ENCODE data around the gene ZNF362.

DNA sequence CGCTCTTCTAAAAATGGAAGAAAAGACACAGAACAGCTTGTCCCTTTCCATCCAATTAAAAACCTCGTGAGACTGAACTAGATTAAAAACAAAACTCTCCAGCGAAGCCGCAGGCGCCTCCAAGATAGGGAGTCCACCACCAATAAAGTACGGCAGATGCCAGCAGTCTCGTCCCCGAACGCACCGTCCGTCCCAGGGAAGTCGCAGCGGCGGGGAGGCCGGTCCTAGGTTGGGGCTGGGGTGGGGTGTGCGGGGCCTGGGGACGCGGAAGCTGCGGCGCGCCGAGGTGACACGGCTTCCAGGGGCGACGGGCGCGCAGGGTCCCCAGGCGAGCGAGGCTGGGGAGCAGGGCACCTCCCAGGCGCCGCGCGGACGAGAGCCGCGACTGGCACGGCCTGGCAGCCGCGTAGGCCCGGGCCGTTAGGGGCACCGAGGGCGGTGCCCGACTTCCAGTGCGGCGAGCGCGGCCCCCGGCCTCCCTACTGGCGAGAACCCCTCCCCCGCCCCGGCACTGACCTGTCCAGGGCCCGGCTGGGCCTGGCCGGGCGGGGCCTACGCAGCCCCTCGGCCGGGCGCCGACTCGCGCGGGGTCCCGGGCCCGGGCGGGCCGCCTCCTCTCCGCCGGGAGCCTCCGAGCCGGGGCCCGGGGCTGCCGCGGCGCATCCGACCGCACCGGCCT lies 92.9 kb downstream of the ZNF362 start:
- TF ChIP-seq YY1 (IDR thresholded peaks at IDR 0.05; ENCODE audit: insufficient read depth, insufficient read length), result no peak
- no peak for TF ChIP-seq ZNF274 (IDR thresholded peaks at IDR 0.05; ENCODE audit: low read depth, low read length)
- no peak for TF ChIP-seq SUZ12 (IDR thresholded peaks at IDR 0.05; ENCODE audit: extremely low read depth, insufficient read depth, insufficient read length)

Measured in NT2/D1 (cell line).